ENCODE measurements around the gene CRY1.

DNA sequence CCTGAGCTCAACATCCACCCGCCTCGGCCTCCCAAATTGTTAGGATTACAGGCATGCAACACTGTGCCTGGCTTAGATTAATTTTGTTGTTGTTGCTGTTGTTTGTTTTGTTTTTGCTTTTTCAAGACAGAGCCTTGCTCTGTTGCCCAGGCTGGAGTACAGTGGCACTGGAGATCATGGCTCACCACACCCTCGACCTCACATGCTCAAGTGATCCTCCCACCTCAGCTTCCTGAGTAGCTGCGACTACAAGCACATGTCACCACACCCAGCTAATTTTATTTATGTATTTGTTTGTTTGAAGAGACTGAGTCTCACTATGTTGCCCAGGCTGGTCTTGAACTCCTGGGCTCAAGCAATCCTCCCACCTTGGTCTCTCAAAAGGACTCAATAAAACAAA lies 26.7 kb downstream of the CRY1 start:
- TF ChIP-seq POLR2AphosphoS5 (IDR thresholded peaks at IDR 0.05; ENCODE audit: low read depth, low read length) (no peak), CTCF (IDR thresholded peaks at IDR 0.05) (no peak), EZH2phosphoT487 (IDR thresholded peaks at IDR 0.05; ENCODE audit: borderline replicate concordance, low read depth) (no peak)
- TF ChIP-seq, protein P1, sequence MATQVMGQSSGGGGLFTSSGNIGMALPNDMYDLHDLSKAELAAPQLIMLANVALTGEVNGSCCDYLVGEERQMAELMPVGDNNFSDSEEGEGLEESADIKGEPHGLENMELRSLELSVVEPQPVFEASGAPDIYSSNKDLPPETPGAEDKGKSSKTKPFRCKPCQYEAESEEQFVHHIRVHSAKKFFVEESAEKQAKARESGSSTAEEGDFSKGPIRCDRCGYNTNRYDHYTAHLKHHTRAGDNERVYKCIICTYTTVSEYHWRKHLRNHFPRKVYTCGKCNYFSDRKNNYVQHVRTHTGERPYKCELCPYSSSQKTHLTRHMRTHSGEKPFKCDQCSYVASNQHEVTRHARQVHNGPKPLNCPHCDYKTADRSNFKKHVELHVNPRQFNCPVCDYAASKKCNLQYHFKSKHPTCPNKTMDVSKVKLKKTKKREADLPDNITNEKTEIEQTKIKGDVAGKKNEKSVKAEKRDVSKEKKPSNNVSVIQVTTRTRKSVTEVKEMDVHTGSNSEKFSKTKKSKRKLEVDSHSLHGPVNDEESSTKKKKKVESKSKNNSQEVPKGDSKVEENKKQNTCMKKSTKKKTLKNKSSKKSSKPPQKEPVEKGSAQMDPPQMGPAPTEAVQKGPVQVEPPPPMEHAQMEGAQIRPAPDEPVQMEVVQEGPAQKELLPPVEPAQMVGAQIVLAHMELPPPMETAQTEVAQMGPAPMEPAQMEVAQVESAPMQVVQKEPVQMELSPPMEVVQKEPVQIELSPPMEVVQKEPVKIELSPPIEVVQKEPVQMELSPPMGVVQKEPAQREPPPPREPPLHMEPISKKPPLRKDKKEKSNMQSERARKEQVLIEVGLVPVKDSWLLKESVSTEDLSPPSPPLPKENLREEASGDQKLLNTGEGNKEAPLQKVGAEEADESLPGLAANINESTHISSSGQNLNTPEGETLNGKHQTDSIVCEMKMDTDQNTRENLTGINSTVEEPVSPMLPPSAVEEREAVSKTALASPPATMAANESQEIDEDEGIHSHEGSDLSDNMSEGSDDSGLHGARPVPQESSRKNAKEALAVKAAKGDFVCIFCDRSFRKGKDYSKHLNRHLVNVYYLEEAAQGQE (IDR thresholded peaks at IDR 0.05; ENCODE audit: low read depth, low read length): no peak
- TF ChIP-seq, protein P2, sequence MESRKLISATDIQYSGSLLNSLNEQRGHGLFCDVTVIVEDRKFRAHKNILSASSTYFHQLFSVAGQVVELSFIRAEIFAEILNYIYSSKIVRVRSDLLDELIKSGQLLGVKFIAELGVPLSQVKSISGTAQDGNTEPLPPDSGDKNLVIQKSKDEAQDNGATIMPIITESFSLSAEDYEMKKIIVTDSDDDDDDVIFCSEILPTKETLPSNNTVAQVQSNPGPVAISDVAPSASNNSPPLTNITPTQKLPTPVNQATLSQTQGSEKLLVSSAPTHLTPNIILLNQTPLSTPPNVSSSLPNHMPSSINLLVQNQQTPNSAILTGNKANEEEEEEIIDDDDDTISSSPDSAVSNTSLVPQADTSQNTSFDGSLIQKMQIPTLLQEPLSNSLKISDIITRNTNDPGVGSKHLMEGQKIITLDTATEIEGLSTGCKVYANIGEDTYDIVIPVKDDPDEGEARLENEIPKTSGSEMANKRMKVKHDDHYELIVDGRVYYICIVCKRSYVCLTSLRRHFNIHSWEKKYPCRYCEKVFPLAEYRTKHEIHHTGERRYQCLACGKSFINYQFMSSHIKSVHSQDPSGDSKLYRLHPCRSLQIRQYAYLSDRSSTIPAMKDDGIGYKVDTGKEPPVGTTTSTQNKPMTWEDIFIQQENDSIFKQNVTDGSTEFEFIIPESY (IDR thresholded peaks at IDR 0.05; ENCODE audit: borderline replicate concordance, low read depth): no peak
